Caco-2 (cell line): Measurements from ENCODE around the gene RASSF4. TPM values are rescaled to one million over a fixed set of nuclear protein-coding genes. Genes with fewer than 3 reads are reported as not detected.

Source experiments
- BruUV-seq: library from RNA; stranded (reverse); fragments of 400-500 nt; replicated peaks from 2 replicates; lab custom pipeline; 2021; lab: Mats Ljungman, UMichigan
- CTCF ChIA-PET: fragments of 300-600 bp; sonication (Branson Sonifier 250); formaldehyde crosslinking; loops from one replicate; lab custom pipeline; 2022; ENCODE audit warnings: antibody characterized with exemption; lab: Charles Lee
- POLR2A ChIA-PET: fragments of 300-600 bp; sonication (Branson Sonifier 250); formaldehyde crosslinking; loops from one replicate; lab custom pipeline; 2022; ENCODE audit warnings: antibody characterized with exemption; lab: Charles Lee
- DNase-seq, 2 experiments: peaks; one replicate each; pipeline versions ENCODE4 v3.0.0 to v3.0.0-alpha.2; 2020 to 2022
- H3K27me3 ChIP-seq: replicated peaks from 2 replicates; pipeline ENCODE4 v1.6.0; 2011; ENCODE audit warnings: low read length; ENCODE audit not compliant: control insufficient read depth, insufficient read depth
- H3K36me3 ChIP-seq: 2 replicates; pipeline ENCODE4 v1.5.1; 2011; ENCODE audit warnings: low read length; ENCODE audit not compliant: control insufficient read depth, insufficient read depth
- H3K4me1 ChIP-seq: fragments of 250-450 bp; sonication (Bioruptor Pico); 2 replicates; pipeline ENCODE4 v1.5.1; 2020; ENCODE audit warnings: mild to moderate bottlenecking
- H3K4me3 ChIP-seq: 2 replicates; pipeline ENCODE4 v1.5.1; 2011; ENCODE audit warnings: low read depth, mild to moderate bottlenecking, control low read depth, low read length
- H3K9me3 ChIP-seq: fragments of 250-450 bp; sonication (Bioruptor Pico); 2 replicates; pipeline ENCODE4 v1.5.1; 2020; ENCODE audit warnings: mild to moderate bottlenecking, moderate library complexity
- H3K27ac Mint-ChIP-seq: one replicate; pipeline ENCODE4 v1.8.0; 2022; ENCODE audit warnings: mixed read lengths; ENCODE audit not compliant: unreplicated experiment
- H3K27me3 Mint-ChIP-seq: one replicate; pipeline ENCODE4 v1.8.0; 2022; ENCODE audit warnings: mixed read lengths; ENCODE audit not compliant: insufficient read depth, unreplicated experiment
- H3K36me3 Mint-ChIP-seq: one replicate; pipeline ENCODE4 v1.8.0; 2022; ENCODE audit warnings: mild to moderate bottlenecking, mixed read lengths; ENCODE audit not compliant: insufficient read depth, unreplicated experiment
- H3K4me1 Mint-ChIP-seq: one replicate; pipeline ENCODE4 v1.8.0; 2022; ENCODE audit warnings: low read depth, mixed read lengths; ENCODE audit not compliant: unreplicated experiment
- H3K4me3 Mint-ChIP-seq: one replicate; pipeline ENCODE4 v1.8.0; 2022; ENCODE audit warnings: mild to moderate bottlenecking, moderate library complexity, mixed read lengths; ENCODE audit not compliant: unreplicated experiment
- H3K9me3 Mint-ChIP-seq: one replicate; pipeline ENCODE4 v1.8.0; 2022; ENCODE audit warnings: mixed read lengths; ENCODE audit not compliant: unreplicated experiment
- CTCF ChIP-seq, 2 experiments: fragments of 200-600 bp in 1 of 2; IDR thresholded peaks; 1 replicate in 1 of 2; 2 replicates in 1 of 2; pipeline versions ENCODE4 v1.5.1 to v1.8.0; 2011 to 2022; ENCODE audit warnings: antibody characterized with exemption in 1 of 2, control low read depth in 1 of 2, inconsistent platforms in 1 of 2, low read depth in 1 of 2, low read length in 1 of 2, mild to moderate bottlenecking in 1 of 2, moderate library complexity in 1 of 2; ENCODE audit not compliant: insufficient read depth in 1 of 2, severe bottlenecking in 1 of 2, unreplicated experiment in 1 of 2
- intact Hi-C: fragments of 100-400 bp; cut with micrococcal nuclease; formaldehyde crosslinking; loops from one replicate; pipeline ENCODE4 v1.10.0; 2022; ENCODE audit not compliant: unreplicated experiment
- total RNA-seq: library from RNA; stranded (reverse); gene quantifications from 2 replicates; pipeline ENCODE4 v1.2.3, GENCODE V29; 2022

RASSF4 gene
- total RNA-seq, 1 experiment from 2014 or later = 55.6 TPM

GRCh38 chr10:44965104-44965503, 5.5 kb downstream of the RASSF4 start:
- Mint-ChIP-seq H3K27me3 (no peaks in the 10 kb centered on the region), H3K4me1 (peaks cover 55% of the 10 kb centered on the region), H3K9me3 (peaks cover 11% of the 10 kb centered on the region), H3K27ac (peak overlapping the region; percentile 54), H3K36me3 (peaks cover 16% of the 10 kb centered on the region), H3K4me3 (no peak overlapping the region)
- peaks cover 61% of the 10 kb centered on the region for H3K4me1 ChIP-seq
- H3K4me3 ChIP-seq = no peak overlapping the region
- no peak for DNase-seq
- TF ChIP-seq CTCF (IDR thresholded peaks at IDR 0.05; ENCODE audit: insufficient read depth in 1 of 2, low read depth in 1 of 2, low read length in 1 of 2, severe bottlenecking in 1 of 2, unreplicated experiment in 1 of 2) = no peak
- no peaks in the 10 kb centered on the region for H3K9me3 ChIP-seq
- 0 out of 2 replicates have a peak, but pooled peaks cover 4% of the 10 kb centered on the region for H3K36me3 ChIP-seq
- ChIA-PET CTCF (interaction anchor here (0.8 to 1.6 kb wide), 2 partner anchors 10 to 12 kb away, joined by 3 to 11 read pairs; no protein-coding TSS in a partner anchor), POLR2A (no interaction called here)
- H3K27me3 ChIP-seq = no peaks in the 10 kb centered on the region
- BruUV-seq = no TSS peak
- intact Hi-C loops = no loop called here

DNA sequence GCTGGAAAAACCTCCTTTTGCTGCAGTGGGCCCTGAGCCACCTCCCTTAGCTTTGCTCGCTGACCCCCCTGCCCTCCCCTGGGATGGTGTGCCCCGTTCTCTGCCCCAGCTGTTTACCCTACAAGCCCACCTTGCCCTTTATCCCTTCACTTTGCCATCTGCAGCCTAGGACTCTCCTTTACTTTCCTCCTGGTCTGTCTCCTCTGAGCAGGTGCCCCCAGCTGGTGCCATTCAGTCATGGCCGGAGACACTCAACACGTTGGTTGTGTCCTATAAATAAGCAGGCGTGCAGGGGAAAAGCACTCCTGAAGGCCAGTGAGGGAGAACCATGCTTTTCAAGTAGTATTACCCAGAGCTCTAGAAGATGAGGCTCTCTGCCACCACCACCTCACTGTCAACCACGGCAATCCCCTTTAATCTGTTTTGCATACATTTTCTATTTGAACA, 6.1 kb downstream of the RASSF4 start:
- H3K27ac Mint-ChIP-seq = peak overlapping the region; percentile 54
- no peaks in the 10 kb centered on the region for H3K9me3 ChIP-seq
- H3K36me3 ChIP-seq = 0 out of 2 replicates have a peak, but pooled peaks cover 4% of the 10 kb centered on the region
- DNase-seq = no peak
- ChIA-PET CTCF (interaction anchor here (1.0 to 2.4 kb wide), 4 partner anchors 10 to 33 kb away, joined by 3 to 12 read pairs (median 6); partner anchors contain the start of gene DEPP1), POLR2A (no interaction called here)
- no peaks in the 10 kb centered on the region for H3K27me3 Mint-ChIP-seq
- no peaks in the 10 kb centered on the region for H3K27me3 ChIP-seq
- peaks cover 11% of the 10 kb centered on the region for H3K9me3 Mint-ChIP-seq
- no peak for TF ChIP-seq CTCF (IDR thresholded peaks at IDR 0.05; ENCODE audit: insufficient read depth in 1 of 2, low read depth in 1 of 2, low read length in 1 of 2, severe bottlenecking in 1 of 2, unreplicated experiment in 1 of 2)
- peak overlapping the region; percentile 54 for H3K4me3 Mint-ChIP-seq
- intact Hi-C loops = loop anchor here (1.0 kb wide), 1 partner anchor 10 kb away; no protein-coding TSS in a partner anchor
- H3K4me1 Mint-ChIP-seq = peaks cover 50% of the 10 kb centered on the region
- peaks cover 10% of the 10 kb centered on the region for H3K36me3 Mint-ChIP-seq
- peaks cover 55% of the 10 kb centered on the region for H3K4me1 ChIP-seq
- BruUV-seq = no TSS peak
- H3K4me3 ChIP-seq = no peak overlapping the region

DNA sequence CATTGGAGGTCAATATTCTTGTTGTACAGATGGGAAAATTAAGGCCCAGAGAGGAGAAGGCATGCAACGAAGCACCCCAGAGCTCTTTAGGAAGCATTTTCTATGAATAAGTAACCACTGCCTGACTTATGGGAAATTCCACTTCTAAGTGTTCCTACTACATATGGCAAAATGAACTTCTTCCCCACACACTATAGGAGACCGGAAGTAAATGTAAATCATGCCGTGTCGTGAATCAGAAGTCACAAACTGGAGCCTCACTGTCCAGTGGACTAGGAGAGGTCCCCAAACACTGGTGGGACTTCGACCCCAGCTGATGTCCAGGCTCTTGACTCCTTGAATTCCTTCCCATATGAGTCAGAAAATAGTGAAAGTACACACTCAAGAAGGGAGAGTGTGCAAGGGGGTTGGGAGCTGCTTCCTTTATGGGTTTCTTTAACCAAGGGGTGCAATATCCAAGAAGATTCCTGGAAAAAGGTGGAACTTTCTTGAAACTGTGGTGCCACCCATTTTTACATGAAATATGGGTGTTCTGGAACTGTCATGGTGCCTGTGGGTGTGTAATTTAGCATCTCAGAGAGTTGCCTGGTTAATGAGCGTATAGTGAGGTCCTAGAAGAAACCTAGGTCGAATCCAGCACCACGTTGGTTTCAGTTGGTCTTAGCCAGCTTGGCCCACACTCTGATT, 6.7 kb downstream of the RASSF4 start:
- peak in 1 of 2 experiments; percentile 79 for DNase-seq
- peak overlapping the region; percentile 54 for H3K27ac Mint-ChIP-seq
- POLR2A ChIA-PET = no interaction called here

More for the DNA sequence above, 6.7 kb downstream of the RASSF4 start:
- Mint-ChIP-seq H3K9me3 (peaks cover 11% of the 10 kb centered on the region), H3K36me3 (peaks cover 10% of the 10 kb centered on the region), H3K27me3 (no peaks in the 10 kb centered on the region), H3K4me1 (peaks cover 45% of the 10 kb centered on the region), H3K4me3 (peak overlapping the region; percentile 54)
- 0 out of 2 replicates have a peak, but pooled peaks cover 4% of the 10 kb centered on the region for H3K36me3 ChIP-seq
- intact Hi-C loops = loop anchor here (1.0 kb wide), 1 partner anchor 9 kb away; no protein-coding TSS in a partner anchor
- TF ChIP-seq CTCF (IDR thresholded peaks at IDR 0.05; ENCODE audit: insufficient read depth in 1 of 2, low read depth in 1 of 2, low read length in 1 of 2, severe bottlenecking in 1 of 2, unreplicated experiment in 1 of 2) = no peak
- H3K4me3 ChIP-seq = no peak overlapping the region
- H3K27me3 ChIP-seq = no peaks in the 10 kb centered on the region
- no TSS peak for BruUV-seq
- H3K9me3 ChIP-seq = no peaks in the 10 kb centered on the region
- CTCF ChIA-PET = interaction anchor here (1.0 to 2.4 kb wide), 5 partner anchors 9 to 34 kb away, joined by 3 to 12 read pairs (median 6); partner anchors contain the start of gene DEPP1
- H3K4me1 ChIP-seq = peaks cover 49% of the 10 kb centered on the region
